Esophagus (tissue), 2 donors: ENCODE results near the gene ZBTB47. TPM values are rescaled to one million over a fixed set of nuclear protein-coding genes. Genes with fewer than 3 reads are reported as not detected.

Experiments
- H3K27ac ChIP-seq, 2 donors: one replicate each; pipeline ENCODE4 v1.5.1; 2013; ENCODE audit warnings: low read depth in 2 of 2, mild to moderate bottlenecking in 2 of 2, inconsistent platforms in 1 of 2, low read length in 1 of 2, moderate library complexity in 1 of 2
- H3K27me3 ChIP-seq, 2 donors: one replicate each; pipeline ENCODE4 v1.6.1; 2013; ENCODE audit warnings: low read length in 2 of 2, control low read depth in 1 of 2, mild to moderate bottlenecking in 1 of 2; ENCODE audit not compliant: insufficient read depth in 2 of 2, control insufficient read depth in 1 of 2
- H3K36me3 ChIP-seq, 2 donors: one replicate each; pipeline ENCODE4 v1.6.1; 2013; ENCODE audit warnings: low read length in 1 of 2; ENCODE audit not compliant: control insufficient read depth in 2 of 2, insufficient read depth in 2 of 2
- H3K4me1 ChIP-seq, 2 donors: one replicate each; pipeline ENCODE4 v1.6.1; 2013; ENCODE audit warnings: low read length in 1 of 2; ENCODE audit not compliant: control insufficient read depth in 2 of 2, insufficient read depth in 2 of 2
- H3K4me3 ChIP-seq, 2 donors: one replicate each; pipeline ENCODE4 v1.5.1; 2013; ENCODE audit warnings: low read length in 2 of 2, mild to moderate bottlenecking in 2 of 2, low read depth in 1 of 2, moderate library complexity in 1 of 2
- H3K9me3 ChIP-seq, 2 donors: one replicate each; pipeline ENCODE4 v1.6.1; 2013; ENCODE audit warnings: mild to moderate bottlenecking in 2 of 2, low read depth in 1 of 2, low read length in 1 of 2, moderate library complexity in 1 of 2; ENCODE audit not compliant: control insufficient read depth in 2 of 2, insufficient read depth in 1 of 2
- WGBS, 2 donors: extraction: QIAGEN DNeasy Blood & Tissue Kit; methylation state at CpG; one replicate each; pipeline ENCODE4 v1.1.7; 2013; 5-methylcytosine and 5-hydroxymethylcytosine counted together
- polyA plus RNA-seq, 2 donors: library from polyadenylated mRNA; stranded (reverse); fragments of 200-250 nt; gene quantifications; one replicate each; pipeline ENCODE4 v1.2.3, GENCODE V29; 2013
- donor health status: healthy with polysubstance abuse.
- donor health status: Bipolar disorder and iron deficiency.

Gene ZBTB47
- polyA plus RNA-seq, 2 donors = 3.5 to 6.0 TPM

DNA sequence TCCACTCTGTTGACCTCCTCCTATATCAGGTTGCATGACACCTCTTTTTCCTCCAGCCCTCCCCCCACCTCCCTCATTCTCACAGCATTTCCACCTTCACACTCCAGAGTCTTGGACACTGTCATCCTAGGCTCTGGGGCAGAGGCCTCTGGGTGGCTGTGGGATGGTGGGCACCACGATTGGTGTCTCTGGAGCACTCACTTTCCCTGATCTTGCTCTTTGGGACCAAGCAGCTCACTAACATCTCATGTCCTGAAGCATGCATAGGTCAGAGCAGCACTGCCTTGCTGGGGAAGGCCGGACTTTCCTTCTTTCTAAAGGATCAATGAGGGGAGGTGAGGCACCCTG is 14.9 kb downstream of the ZBTB47 start:
- Histone ChIP-seq H3K4me1 (peaks cover 4 to 6% of the 10 kb centered on the region in 2 donors), H3K4me3 (no peak overlapping the region)
- 85 to 87% methylated on average over 2 of the region's 2 CpGs for WGBS, 2 donors

DNA sequence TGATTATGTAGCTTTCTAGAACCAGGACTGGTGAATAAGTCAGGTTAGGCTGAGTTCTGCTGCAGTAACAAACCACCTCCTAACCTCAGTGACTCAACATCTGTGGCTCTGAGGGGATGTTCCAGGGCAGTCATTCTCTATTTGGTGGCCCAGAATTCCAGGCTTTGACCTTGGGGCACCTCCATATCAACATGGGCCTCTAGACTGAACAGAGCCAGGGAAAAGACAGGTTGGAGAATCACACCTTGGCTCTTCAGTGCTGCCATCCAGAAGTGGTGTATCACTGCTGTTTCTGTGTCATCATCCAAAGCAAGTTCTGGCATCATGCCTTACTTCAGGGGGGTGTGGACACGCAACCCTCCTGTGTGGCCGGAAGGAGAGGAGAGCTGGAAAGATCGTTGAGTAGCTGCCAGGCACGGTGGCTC is 15.3 kb downstream of the ZBTB47 start:
- Histone ChIP-seq H3K9me3 (peaks cover 0 to 2% of the 10 kb centered on the region in 2 donors), H3K4me1 (peaks cover 4 to 6% of the 10 kb centered on the region in 2 donors), H3K4me3 (no peak overlapping the region), H3K27ac (no peak overlapping the region), H3K27me3 (no peaks in the 10 kb centered on the region), H3K36me3 (no peaks in the 10 kb centered on the region)
- 56 to 65% methylated on average over 4 of the region's 4 CpGs for WGBS, 2 donors

More for the DNA sequence above, 14.9 kb downstream of the ZBTB47 start:
- Histone ChIP-seq H3K27ac (no peak overlapping the region), H3K9me3 (peaks cover 0 to 2% of the 10 kb centered on the region in 2 donors), H3K36me3 (no peaks in the 10 kb centered on the region), H3K27me3 (no peaks in the 10 kb centered on the region)

DNA sequence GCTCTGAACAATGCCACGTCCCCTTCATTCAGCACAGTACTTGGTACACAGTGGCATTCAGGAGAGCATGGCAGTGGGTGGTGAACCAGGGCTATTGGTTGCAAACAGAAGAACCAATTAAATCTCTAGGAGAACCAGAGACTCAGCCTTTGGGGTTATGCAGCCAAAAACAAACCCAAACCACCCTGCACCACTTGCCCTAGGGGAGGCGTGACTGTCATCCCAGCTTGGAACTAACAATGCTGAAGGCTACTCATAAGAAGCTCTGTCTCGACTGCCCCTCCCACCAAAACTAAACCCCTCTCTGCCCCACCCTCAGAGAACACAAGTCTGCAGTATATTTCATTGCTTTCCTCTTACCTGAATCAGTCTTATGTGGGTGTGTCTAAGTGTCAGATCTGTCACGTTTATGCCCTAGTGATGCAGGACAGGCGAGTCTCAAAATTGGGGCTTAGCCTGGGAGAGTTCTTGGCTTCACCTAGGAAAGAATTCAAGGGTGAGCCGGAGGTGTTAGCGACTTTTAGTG is 16.6 kb downstream of the ZBTB47 start:
- 60 to 64% methylated on average over 7 of the region's 7 CpGs for WGBS, 2 donors
- Histone ChIP-seq H3K27ac (peak overlapping the region in 1 of 2 donors; percentile 3), H3K36me3 (no peaks in the 10 kb centered on the region)

DNA sequence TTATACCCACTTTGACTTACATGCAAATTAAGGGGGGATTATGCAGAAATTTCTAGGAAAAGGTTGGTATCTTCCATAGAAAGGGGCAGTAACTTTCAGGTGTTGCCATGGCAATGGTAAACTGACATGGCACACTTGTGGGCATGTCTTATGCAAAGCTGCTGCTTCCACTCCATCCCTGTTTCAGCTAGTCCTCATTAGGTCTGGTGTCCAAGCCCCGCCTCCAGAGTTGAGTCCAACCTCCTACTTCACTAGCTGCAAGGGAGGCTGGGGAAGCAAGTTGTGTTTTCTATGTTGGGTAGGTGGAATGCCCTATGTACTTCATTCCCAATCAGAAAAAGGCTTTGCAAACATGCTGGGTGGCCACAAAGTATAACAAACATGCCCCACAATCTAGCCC is 17.2 kb downstream of the ZBTB47 start:
- Histone ChIP-seq H3K36me3 (no peaks in the 10 kb centered on the region), H3K4me3 (no peak overlapping the region), H3K4me1 (peaks cover 0 to 4% of the 10 kb centered on the region in 2 donors), H3K27ac (no peak overlapping the region), H3K27me3 (no peaks in the 10 kb centered on the region), H3K9me3 (peaks cover 0 to 2% of the 10 kb centered on the region in 2 donors)
- 75 to 89% methylated on average over 1 of the region's 1 CpG for WGBS, 2 donors

More for the DNA sequence above, 16.6 kb downstream of the ZBTB47 start:
- no peaks in the 10 kb centered on the region for H3K27me3 ChIP-seq
- H3K4me3 ChIP-seq = no peak overlapping the region
- H3K9me3 ChIP-seq = peaks cover 0 to 2% of the 10 kb centered on the region in 2 donors
- peaks cover 4% of the 10 kb centered on the region in 2 donors for H3K4me1 ChIP-seq

DNA sequence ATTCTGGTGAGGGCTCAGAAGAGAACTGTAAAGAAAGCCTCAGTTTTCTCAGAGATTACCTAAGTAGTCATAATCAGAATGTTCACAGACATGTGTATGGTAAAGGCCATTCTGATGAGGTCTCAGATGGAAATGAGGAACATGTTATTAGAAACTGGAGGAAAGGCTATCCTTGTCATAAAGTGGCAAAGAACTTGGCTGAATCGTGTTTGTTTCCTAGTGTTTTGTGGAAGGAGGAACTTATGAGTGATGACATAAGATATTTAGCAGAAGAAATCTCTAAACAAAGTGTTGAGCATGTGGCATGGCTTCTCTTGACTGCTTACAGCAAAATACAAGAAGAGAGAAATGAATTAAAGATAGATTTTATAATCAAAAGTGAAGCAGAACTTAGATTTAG is 19.0 kb downstream of the ZBTB47 start:
- no peaks in the 10 kb centered on the region for H3K4me1 ChIP-seq
- no peaks in the 10 kb centered on the region for H3K27me3 ChIP-seq
- no peaks in the 10 kb centered on the region for H3K36me3 ChIP-seq
- H3K9me3 ChIP-seq = peaks cover 0 to 4% of the 10 kb centered on the region in 2 donors
- 57 to 68% methylated on average over 1 of the region's 1 CpG for WGBS, 2 donors
- no peak overlapping the region for H3K4me3 ChIP-seq
- no peak overlapping the region for H3K27ac ChIP-seq

DNA sequence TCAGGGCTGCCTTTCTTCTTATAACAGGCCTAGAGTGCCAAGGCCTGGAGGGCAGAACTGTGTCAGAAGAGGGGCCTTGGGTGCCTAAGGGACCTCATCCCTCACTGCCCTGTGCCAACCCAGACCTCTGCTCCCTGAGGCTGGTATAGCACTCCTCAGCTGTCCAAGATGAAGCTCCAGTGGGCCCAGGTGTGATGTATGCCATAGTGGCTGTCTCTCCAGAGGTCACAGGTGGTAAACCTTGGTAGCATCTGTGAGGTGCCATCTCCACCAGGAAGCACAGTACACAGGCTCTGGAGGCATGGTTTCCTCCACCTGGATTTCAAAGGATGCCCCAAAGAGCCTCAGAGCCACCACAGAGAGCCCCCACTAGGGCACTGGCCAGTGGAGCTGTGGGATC is 19.6 kb downstream of the ZBTB47 start:
- H3K27me3 ChIP-seq = no peaks in the 10 kb centered on the region
- H3K27ac ChIP-seq = no peak overlapping the region
- no peaks in the 10 kb centered on the region for H3K36me3 ChIP-seq
- H3K4me3 ChIP-seq = no peak overlapping the region
- no peaks in the 10 kb centered on the region for H3K4me1 ChIP-seq
- peaks cover 0 to 4% of the 10 kb centered on the region in 2 donors for H3K9me3 ChIP-seq

DNA sequence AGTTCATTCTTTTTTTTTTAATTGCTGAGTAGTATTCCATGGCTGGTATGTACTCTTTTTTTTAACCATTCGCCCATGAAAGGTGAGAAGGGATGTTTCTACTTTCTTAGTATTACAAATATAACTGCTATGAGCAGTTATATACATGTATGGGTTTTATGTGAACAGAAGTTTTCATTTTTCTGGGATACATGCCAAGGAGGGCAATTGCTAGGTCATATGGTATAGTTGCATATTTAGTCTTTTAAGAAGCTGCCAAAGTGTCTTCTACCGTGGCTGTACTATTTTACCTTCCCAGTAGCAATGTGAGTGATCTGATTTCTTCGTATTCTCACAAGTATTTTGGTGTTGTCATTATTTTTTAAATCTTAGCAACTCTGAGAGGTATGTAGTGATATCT is 20.6 kb downstream of the ZBTB47 start:
- Histone ChIP-seq H3K9me3 (peaks cover 0 to 3% of the 10 kb centered on the region in 2 donors), H3K27ac (no peak overlapping the region), H3K27me3 (no peaks in the 10 kb centered on the region), H3K36me3 (no peaks in the 10 kb centered on the region), H3K4me1 (no peaks in the 10 kb centered on the region), H3K4me3 (no peak overlapping the region)
- 48 to 57% methylated on average over 3 of the region's 3 CpGs for WGBS, 2 donors

DNA sequence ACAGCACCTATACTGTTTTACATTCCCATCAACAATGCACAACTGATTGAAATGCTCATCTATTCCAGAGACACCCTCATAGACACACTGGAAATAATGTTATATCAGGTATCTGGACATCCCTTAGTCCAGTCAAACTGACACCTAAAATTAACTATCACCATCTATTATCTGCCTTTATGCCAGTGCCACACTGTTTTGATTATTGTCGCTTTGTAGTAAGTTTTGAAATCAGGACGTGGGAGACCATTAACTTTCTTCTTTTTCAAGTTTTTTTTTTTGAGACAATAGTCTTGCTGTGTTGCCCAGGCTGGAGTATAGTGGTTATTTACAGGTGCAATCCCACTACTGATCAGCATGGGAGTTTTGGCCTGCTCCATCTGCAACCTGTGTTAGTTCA is 22.4 kb downstream of the ZBTB47 start:
- no peaks in the 10 kb centered on the region for H3K36me3 ChIP-seq
- H3K27ac ChIP-seq = no peak overlapping the region
- H3K9me3 ChIP-seq = peaks cover 0 to 3% of the 10 kb centered on the region in 2 donors
- H3K4me3 ChIP-seq = no peak overlapping the region
- H3K27me3 ChIP-seq = no peaks in the 10 kb centered on the region
- no peaks in the 10 kb centered on the region for H3K4me1 ChIP-seq
- 86 to 87% methylated on average over 2 of the region's 2 CpGs for WGBS, 2 donors

DNA sequence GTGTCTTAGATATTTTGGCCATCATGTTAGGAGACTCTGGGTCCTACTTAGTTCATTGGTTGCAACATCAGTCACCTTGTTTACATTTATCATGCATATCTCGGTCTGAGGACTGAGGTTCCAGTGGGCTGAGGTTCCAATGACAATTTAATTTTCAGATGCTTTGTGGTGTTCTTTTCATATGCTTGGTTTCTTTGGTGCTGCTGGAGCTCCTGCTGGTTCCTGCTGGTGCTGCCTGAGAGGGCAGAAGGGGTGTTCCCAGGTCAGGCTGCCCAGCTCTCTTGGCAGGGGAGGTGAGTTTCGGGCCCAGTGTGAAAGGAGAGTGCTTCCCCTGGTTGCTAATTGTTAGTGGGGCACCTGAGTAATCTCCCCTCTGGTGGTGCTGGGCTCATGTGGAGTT is 24.9 kb downstream of the ZBTB47 start:
- no peak overlapping the region for H3K4me3 ChIP-seq
- peaks cover 2% of the 10 kb centered on the region in 2 donors for H3K4me1 ChIP-seq
- 78% methylated on average over 2 of the region's 2 CpGs for WGBS, 2 donors
- no peak overlapping the region for H3K27ac ChIP-seq
- peaks cover 0 to 3% of the 10 kb centered on the region in 2 donors for H3K9me3 ChIP-seq
- H3K27me3 ChIP-seq = no peaks in the 10 kb centered on the region
- no peaks in the 10 kb centered on the region for H3K36me3 ChIP-seq

DNA sequence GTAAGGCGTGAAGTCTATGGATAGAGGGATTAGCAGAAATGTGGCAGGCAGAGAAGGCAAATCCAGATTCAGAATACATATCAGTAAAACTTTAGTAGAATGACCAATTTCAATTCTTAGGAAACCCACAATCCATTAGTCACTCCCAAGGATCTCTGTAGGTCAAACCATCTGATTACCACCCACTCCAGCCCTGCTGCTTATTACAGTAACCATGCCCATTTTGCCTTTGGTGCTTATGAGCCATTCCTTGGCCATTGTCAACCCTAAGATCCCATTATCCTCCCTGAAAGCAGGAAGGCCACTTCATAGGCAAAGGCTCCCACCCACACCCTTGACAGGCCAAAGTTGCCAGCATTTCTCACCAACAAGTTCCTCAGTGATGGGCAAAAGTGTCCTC is 26.8 kb downstream of the ZBTB47 start:
- no peak overlapping the region for H3K4me3 ChIP-seq
- peaks cover 2 to 4% of the 10 kb centered on the region in 2 donors for H3K4me1 ChIP-seq
- H3K36me3 ChIP-seq = no peaks in the 10 kb centered on the region
- 92 to 93% methylated on average over 1 of the region's 1 CpG for WGBS, 2 donors
- no peak overlapping the region for H3K27ac ChIP-seq
- H3K9me3 ChIP-seq = peaks cover 0 to 3% of the 10 kb centered on the region in 2 donors
- no peaks in the 10 kb centered on the region for H3K27me3 ChIP-seq
